D341Med (cell line): ENCODE data around the gene SPEG.
A peak's percentile ranks its signal among the peaks of the same experiment; 100 is the strongest.
"Not testable (repeated sequence)": the region's sequence is repeated elsewhere in the genome, so short reads cannot be mapped to it uniquely, and the experiment has no call there.

ENCODE experiments used
- DNase-seq: peaks from one replicate; pipeline ENCODE4 v3.0.0; 2012; ENCODE audit warnings: low spot score

The SPEG gene

GRCh38 chr2:219434718-219435525, at the start of gene SPEG:
Gene SPEG, plus strand, starts transcription at chr2:219434843. Its CDS starts 135 bp downstream, at chr2:219434978.
- no peak for DNase-seq

DNA sequence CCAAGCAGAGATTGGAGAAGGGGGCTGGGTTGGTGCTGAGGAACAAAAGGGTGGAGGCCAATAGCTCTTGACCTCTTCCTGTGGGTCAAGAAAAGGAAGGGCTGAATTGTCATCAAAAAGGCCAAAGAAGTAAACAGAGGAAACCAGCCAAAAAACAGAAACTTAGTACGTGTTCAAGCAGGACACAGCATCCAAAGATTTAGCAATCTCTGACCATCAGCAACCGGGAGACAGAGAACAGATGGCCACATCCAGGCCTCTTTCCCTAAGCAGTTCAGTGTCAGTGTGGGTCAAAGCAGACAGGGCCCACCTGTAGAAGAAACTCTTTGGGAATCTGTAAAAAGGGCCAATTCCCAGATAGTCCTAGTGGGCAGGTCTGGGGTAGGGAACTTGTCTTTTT, 49.8 kb upstream of the SPEG start:
- DNase-seq, result no peak

DNA sequence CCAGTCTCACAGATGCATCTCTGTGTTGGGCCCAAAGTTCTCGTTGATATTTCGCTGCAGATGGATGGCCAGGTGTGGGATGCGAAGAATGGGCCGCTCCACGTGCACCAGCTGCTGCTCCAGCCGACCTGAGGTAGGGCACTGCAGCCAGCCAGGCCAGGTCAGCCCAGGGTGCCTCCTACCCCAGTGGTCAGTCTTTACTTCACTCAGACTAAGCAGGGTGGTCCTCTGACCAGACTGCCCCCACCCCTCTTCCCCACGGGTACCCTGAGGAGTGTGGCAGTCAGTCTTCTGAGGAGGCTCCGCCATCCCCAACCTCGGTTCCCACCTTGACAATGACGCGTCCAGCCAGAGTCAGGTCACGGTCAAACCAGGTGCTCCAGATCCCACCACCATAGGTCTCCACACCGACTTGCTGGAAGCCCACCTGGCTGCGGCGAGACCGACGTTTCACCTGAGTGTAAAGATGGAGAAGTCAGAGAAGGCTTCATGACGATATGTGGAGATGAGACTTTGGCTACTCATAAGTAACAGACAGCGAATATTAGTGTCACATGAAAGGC, 48.6 kb upstream of the SPEG start:
- DNase-seq, result no peak

DNA sequence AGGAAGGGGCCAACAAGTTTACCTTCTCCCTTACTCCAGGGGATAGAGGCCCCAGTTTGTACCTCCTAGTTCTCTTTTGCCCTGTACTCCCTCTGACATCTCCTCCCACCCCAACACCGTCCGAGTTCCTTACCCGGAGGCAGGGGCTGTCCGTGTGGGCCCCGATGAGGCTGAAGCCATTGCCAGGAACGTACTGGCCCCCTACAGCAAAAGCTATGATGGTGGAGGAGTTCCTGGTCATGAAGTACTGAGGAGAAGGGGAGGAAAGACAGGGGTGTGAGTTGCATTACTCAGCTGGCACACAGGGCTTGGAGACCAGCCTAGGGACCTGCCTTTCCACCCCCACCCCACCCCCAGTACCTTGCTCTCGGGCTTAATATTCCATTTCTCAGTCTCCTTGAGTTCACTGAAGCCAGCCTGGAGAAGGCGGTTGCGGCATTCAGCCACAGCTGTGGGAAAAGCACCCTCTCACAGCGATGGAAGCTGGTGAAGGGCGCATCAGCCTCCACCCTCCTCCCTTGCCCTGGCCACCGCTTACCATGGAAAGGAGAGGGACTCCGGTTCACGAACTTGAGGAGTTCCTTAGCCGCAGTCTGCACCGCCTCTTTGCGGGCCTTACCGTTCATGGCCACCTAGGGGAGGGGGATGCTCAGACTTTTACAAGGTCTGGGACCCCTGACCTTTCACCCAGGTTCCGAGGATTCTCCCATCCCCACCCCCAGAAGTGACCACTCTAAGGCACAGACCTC, 47.9 kb upstream of the SPEG start:
- DNase-seq, result no peak

DNA sequence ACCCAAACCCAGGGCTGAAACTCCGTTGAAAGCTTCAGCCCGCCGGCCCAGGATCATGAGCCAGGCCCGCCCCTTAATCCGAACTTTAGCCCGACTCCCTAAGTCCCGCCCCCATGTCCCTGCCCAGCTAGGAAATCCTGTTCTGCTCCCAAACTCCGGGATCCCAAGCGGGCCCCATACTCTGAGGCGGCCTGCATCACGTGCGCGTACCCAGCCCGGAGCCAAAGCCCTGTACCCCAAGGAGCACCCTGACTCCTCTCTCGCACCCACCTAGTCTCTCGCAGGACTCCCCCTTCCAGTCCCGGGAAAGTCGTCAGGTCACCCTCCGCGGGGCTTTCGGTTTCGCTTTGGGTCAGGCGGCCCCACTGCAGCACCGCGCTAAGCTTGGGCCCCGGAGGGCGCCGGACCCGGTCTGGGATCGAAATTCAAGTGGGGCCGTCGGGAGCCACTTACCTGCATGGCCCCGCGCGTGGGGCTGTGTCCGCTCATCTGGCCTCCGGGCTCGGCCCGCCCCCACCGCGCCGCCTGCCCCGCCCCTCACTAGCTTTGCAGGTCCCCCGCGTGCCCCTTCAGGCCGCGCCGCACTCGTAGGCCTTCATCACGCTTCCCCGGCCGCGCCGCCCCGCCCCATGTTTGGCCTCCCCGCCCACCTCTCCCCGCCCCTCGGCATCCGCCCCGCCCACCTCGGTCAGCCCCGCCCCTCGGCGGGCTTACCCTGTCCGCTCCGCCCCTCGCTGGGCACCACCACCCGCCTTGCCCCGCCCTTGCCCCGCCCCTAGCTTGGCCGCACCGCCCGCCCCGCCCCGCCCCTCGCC, 47.1 kb upstream of the SPEG start, which contains the start of gene DNPEP:
DNPEP (minus strand) TSS at position 607 of the 815 bp plus-strand sequence; CDS start at position 489, 118 bp downstream.
- peak; percentile 98 for DNase-seq

- peak; percentile 98 for DNase-seq
Observed at GRCh38 chr2:219388121-219388906, 46.3 kb upstream of the SPEG start.

GRCh38 chr2:219388907-219389156, 45.8 kb upstream of the SPEG start:
- no peak for DNase-seq

DNA sequence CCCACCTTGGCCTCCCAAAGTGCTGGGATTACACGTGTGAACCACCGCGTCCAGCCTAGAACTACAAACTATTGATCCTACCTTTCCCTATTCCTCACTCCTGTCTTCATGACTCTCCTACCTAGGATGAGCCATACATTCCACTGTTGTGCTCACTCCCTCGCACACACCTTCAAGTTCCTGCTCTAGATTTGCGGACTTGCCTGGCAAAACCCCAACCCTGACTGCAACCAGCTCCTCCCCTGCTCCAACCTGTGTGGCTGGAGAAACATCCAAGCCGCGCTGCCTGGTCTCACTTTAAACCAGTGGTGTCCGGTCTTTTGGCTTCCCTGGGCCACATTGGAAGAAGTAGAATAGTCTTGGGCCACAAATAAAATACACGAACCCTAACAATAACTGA, 41.9 kb upstream of the SPEG start:
- no peak for DNase-seq

DNA sequence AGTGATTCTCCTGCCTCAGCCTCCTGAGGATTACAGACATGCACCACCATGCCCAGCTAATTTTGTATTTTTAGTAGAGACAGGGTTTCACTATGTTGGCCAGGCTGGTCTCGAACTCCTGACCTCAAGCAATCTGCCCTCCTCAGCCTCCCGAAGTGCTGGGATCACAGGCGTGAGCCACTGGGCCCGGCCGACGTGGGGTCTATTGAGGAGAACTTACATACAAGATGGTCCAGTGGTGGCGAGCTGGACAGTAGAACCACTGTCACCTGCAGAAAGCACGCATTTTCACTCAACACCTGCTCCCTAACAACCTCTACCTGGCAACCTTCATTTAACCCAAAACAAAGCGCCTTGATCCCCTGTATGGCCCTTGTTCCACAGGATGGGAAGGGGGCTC, 39.6 kb upstream of the SPEG start:
- DNase-seq, result not testable (repeated sequence)

DNA sequence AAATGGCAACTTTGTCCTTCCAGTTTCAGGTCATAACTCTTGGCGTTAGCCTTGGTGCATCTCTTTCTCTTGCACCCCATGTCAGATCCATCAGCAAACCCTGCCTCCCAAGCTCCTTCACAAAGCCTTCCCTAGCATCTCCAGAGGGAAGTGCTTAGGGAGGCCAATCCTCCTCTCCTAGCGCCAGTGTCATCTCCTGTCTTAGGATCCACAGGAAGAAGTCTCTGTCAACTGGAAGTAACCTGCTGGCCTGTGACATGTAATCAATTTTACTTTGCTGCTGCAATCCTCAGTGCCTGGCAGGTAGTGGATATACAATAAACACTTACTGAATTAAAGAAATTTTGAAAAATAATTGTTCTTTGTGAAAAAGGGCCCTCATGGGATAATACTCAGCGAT, 39.0 kb upstream of the SPEG start:
- no peak for DNase-seq

GRCh38 chr2:219396863-219397457, 37.7 kb upstream of the SPEG start:
- DNase-seq, result no peak

GRCh38 chr2:219398721-219399363, 35.8 kb upstream of the SPEG start:
- no peak for DNase-seq

DNA sequence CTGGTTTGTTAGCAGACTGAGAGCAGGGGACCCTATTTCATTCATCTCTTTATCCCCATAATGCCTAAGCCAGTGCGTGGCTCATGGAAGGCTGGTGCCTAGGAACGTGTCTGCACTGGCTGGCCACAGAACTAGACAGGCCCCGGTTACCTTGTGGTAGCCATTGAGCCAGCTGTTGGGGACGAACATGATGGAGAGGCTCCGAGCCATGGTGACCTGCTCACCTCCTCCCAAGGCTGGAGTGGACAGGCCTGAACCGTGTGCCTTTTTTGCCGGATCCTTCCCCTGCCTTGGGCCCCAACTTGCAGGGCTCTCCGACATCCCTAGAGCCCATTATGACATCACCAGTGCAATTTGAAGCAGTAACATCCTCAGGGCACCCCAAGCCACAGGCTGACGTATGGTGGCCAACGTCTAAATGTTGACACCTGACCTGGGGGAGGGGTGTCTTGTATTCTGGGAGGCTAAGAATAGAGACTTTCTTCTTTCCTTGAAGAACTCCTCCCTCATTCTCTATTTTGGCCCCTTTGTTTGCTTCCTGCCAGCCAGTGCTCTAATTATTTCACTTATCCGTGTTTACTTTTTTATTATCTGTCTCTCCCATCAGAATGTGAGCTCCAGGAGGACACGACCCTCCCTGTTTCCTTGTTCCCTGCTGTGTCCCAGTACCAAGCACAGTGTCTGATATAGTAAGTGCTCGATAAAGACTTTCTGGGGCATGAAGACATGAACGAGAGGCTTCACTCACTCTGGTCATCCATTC, 34.7 kb upstream of the SPEG start:
- no peak for DNase-seq

DNA sequence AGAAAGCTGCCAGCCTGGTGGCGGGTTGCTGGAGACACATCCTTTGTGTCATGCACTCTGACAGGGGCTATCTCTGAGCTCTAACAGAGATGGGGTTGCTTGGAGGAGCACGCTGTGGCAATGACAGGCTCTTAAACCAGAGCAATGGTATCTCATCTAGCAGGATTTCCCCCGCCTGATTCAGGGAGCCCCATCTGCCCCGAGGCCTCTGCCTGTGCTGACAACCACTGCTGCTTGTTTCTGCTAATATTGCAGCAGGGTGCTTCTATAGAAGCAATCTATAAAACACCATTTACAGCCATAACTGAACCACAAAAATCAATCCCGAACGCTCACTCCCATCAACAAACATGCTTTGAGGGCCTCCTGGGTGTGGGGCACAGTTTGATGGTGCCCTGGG, 34.1 kb upstream of the SPEG start:
- DNase-seq, result no peak

DNA sequence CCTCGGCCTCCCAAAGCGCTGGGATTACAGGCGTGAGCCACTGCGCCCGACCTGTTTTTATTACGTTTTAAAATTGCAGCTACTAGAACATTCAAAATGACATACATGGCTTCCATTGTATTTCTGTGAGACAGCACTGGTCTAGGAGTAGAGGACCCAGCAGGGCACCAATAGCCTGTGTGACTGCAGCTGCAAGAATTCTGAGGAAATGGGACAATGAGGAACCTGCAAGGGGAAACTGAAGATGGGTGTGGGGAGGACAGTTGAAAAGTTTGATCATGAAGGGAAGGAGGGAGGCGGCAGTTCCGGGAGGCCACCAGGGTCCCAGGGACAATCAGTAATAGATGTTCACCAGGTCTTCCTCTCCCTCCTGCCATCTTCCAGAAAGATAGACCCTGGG, 33.0 kb upstream of the SPEG start:
- no peak for DNase-seq

- DNase-seq, result peak; percentile 84
Observed at GRCh38 chr2:219402665-219403515, 31.8 kb upstream of the SPEG start.

GRCh38 chr2:219403861-219404260, 30.8 kb upstream of the SPEG start:
- DNase-seq, result no peak

DNA sequence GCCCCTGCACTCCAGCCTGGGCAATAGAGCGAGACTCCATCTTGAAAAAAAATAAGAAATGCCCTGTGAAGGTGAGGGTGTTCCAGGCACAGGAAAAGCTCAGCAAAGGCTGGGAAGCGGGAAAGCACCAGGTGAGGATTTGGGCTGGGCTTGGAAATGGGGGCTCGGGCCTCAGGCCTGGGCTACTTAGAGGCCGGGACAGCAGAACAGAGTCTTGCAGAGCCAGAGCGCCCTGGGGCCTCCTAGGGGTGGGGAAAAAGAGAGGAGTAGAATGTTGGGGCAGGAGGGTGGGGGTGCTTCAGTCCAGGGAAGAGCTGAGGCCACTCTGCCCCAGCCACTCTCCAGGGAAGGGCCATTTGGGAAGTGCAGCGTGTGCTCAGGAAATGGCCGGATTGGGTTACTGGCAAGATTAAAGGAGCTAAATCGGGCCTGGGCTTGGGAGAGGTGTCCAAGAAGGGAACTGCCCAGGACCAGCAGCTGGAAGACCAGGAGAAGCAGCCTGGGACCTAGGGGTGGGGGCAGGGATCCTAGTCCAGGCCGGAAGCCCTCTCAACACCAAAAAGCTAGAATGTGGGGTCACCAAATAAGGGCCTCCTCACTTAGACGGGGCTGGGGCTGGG, 30.2 kb upstream of the SPEG start:
- peak; percentile 15 for DNase-seq

GRCh38 chr2:219404954-219405353, 29.7 kb upstream of the SPEG start:
- no peak for DNase-seq
